ENCODE data around the gene CLSTN1.

GRCh38 chr1:9691108-9691445 is 132.7 kb downstream of the CLSTN1 start:
- TF ChIP-seq EZH2phosphoT487 (IDR thresholded peaks at IDR 0.05; ENCODE audit: insufficient read depth, low read depth) (no peak), EZH2 (IDR thresholded peaks at IDR 0.05; ENCODE audit: insufficient read depth, poor library complexity, severe bottlenecking) (no peak)
